Fibroblast of lung (primary cell): ENCODE results near the gene NHERF1. TPM values are rescaled to one million over a fixed set of nuclear protein-coding genes. Genes with fewer than 3 reads are reported as not detected.

ENCODE experiments used
- DNase-seq, 2 donors: peaks; one replicate each; pipeline versions ENCODE4 v3.0.0 to v3.0.0-alpha.2; 2010; ENCODE audit warnings: low read depth in 2 of 2
- H2AFZ ChIP-seq: 2 replicates; pipeline ENCODE4 v1.5.1; 2012; ENCODE audit warnings: low read length, control low read depth, inconsistent platforms
- H3K27ac ChIP-seq: 2 replicates; pipeline ENCODE4 v1.5.1; 2011; ENCODE audit warnings: low read length, control low read depth; ENCODE audit not compliant: insufficient read depth
- H3K27me3 ChIP-seq: 2 replicates; pipeline ENCODE4 v1.5.1; 2011; ENCODE audit warnings: mild to moderate bottlenecking, low read length; ENCODE audit not compliant: control insufficient read depth, insufficient read depth
- H3K36me3 ChIP-seq: 2 replicates; pipeline ENCODE4 v1.5.1; 2011; ENCODE audit warnings: low read length; ENCODE audit not compliant: control insufficient read depth, insufficient read depth
- H3K4me1 ChIP-seq: 2 replicates; pipeline ENCODE4 v1.5.1; 2011; ENCODE audit warnings: low read length; ENCODE audit not compliant: control insufficient read depth, insufficient read depth; ENCODE audit errors: extremely low read depth
- H3K4me2 ChIP-seq: 2 replicates; pipeline ENCODE4 v1.5.1; 2011; ENCODE audit warnings: low read length, control low read depth; ENCODE audit not compliant: insufficient read depth; ENCODE audit errors: extremely low read depth
- H3K4me3 ChIP-seq, 4 experiments: fragments of 200-600 bp in 1 of 4; sonication (generic) in 1 of 4; replicated peaks in 1 of 4; 2 replicates each; pipeline ENCODE4 v1.5.1; 2011 to 2016; ENCODE audit warnings: low read length in 4 of 4, low read depth in 3 of 4, mild to moderate bottlenecking in 3 of 4, control low read depth in 2 of 4, inconsistent platforms in 1 of 4, mixed read lengths in 1 of 4; ENCODE audit not compliant: insufficient read depth in 1 of 4; ENCODE audit errors: control extremely low read depth in 1 of 4
- H3K79me2 ChIP-seq: 2 replicates; pipeline ENCODE4 v1.5.1; 2012; ENCODE audit warnings: mild to moderate bottlenecking, low read length, inconsistent platforms; ENCODE audit not compliant: control insufficient read depth, insufficient read depth
- H3K9ac ChIP-seq: 2 replicates; pipeline ENCODE4 v1.5.1; 2011; ENCODE audit warnings: mild to moderate bottlenecking, low read length, control low read depth; ENCODE audit not compliant: insufficient read depth
- H3K9me3 ChIP-seq: 2 replicates; pipeline ENCODE4 v1.5.1; 2012; ENCODE audit warnings: low read depth, low read length; ENCODE audit not compliant: control insufficient read depth, insufficient read depth
- H4K20me1 ChIP-seq: 2 replicates; pipeline ENCODE4 v1.5.1; 2011; ENCODE audit warnings: low read length; ENCODE audit not compliant: control insufficient read depth, insufficient read depth; ENCODE audit errors: extremely low read depth
- EZH2 ChIP-seq: IDR thresholded peaks from 2 replicates; pipeline ENCODE4 v1.5.1; 2012; ENCODE audit warnings: low read length, control low read depth, mild to moderate bottlenecking; ENCODE audit errors: missing control alignments
- polyA plus RNA-seq, 2 donors: library from polyadenylated mRNA; depleted of rRNA in 1 of 2; stranded (reverse) in 1 of 2; unstranded in 1 of 2; fragments of >200 nt; gene quantifications; 2 replicates each; pipeline ENCODE4 v1.2.1, GENCODE V29; 2011 to 2012; ENCODE audit warnings: missing spikeins in 1 of 2
- total RNA-seq: library from RNA; depleted of rRNA; stranded (reverse); fragments of >200 nt; gene quantifications from 2 replicates; pipeline ENCODE4 v1.2.1, GENCODE V29; 2014
- TF ChIP-seq, protein P1 (sequence below), 2 donors: IDR thresholded peaks in 1 of 2; conservative IDR thresholded peaks in 1 of 2; 1 replicate in 1 of 2; 2 replicates in 1 of 2; pipeline ENCODE4 v1.5.1; 2011 to 2012; ENCODE audit warnings: low read length in 2 of 2, control low read depth in 1 of 2, inconsistent platforms in 1 of 2, low read depth in 1 of 2, mild to moderate bottlenecking in 1 of 2

Gene NHERF1
- total and polyA plus RNA-seq, 2 donors (not counting 1 experiment from before 2014, with no cell fraction given), result 10.2 to 13.9 TPM

GRCh38 chr17:74805591-74805991, 57.2 kb downstream of the NHERF1 start:
- Histone ChIP-seq H3K36me3 (peaks cover 8% of the 10 kb centered on the region), H3K27ac (no peak overlapping the region), H3K79me2 (no peaks in the 10 kb centered on the region), H3K4me1 (no peaks in the 10 kb centered on the region), H4K20me1 (no peaks in the 10 kb centered on the region), H3K4me2 (no peak overlapping the region), H3K9me3 (no peaks in the 10 kb centered on the region), H2AFZ (no peak overlapping the region), H3K4me3 (no peak overlapping the region), H3K27me3 (no peaks in the 10 kb centered on the region), H3K9ac (no peak overlapping the region)
- TF ChIP-seq, protein P1, sequence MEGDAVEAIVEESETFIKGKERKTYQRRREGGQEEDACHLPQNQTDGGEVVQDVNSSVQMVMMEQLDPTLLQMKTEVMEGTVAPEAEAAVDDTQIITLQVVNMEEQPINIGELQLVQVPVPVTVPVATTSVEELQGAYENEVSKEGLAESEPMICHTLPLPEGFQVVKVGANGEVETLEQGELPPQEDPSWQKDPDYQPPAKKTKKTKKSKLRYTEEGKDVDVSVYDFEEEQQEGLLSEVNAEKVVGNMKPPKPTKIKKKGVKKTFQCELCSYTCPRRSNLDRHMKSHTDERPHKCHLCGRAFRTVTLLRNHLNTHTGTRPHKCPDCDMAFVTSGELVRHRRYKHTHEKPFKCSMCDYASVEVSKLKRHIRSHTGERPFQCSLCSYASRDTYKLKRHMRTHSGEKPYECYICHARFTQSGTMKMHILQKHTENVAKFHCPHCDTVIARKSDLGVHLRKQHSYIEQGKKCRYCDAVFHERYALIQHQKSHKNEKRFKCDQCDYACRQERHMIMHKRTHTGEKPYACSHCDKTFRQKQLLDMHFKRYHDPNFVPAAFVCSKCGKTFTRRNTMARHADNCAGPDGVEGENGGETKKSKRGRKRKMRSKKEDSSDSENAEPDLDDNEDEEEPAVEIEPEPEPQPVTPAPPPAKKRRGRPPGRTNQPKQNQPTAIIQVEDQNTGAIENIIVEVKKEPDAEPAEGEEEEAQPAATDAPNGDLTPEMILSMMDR (conservative IDR thresholded peaks at IDR 0.05 in 1 of 2, IDR thresholded peaks at IDR 0.05 in 1 of 2; ENCODE audit: low read depth in 1 of 2, low read length in 2 of 2), result no peak
- TF ChIP-seq EZH2, result no peak
- no peak for DNase-seq

- Histone ChIP-seq H3K79me2 (no peaks in the 10 kb centered on the region), H4K20me1 (no peaks in the 10 kb centered on the region), H3K4me2 (no peak overlapping the region), H3K9me3 (no peaks in the 10 kb centered on the region), H3K36me3 (peaks cover 7% of the 10 kb centered on the region), H3K27me3 (no peaks in the 10 kb centered on the region), H3K9ac (no peak overlapping the region), H3K4me3 (no peak overlapping the region), H3K4me1 (no peaks in the 10 kb centered on the region), H2AFZ (no peak overlapping the region), H3K27ac (no peak overlapping the region)
- no peak for TF ChIP-seq EZH2
- TF ChIP-seq, protein P1 (conservative IDR thresholded peaks at IDR 0.05 in 1 of 2, IDR thresholded peaks at IDR 0.05 in 1 of 2; ENCODE audit: low read depth in 1 of 2, low read length in 2 of 2), result no peak
- DNase-seq, result no peak
Measured at GRCh38 chr17:74806334-74806733, 57.9 kb downstream of the NHERF1 start.

GRCh38 chr17:74807441-74807840, 59.0 kb downstream of the NHERF1 start:
- Histone ChIP-seq H3K36me3 (peaks cover 3% of the 10 kb centered on the region), H3K4me3 (no peak overlapping the region), H3K4me2 (no peak overlapping the region), H3K9me3 (no peaks in the 10 kb centered on the region), H3K9ac (no peak overlapping the region), H3K79me2 (no peaks in the 10 kb centered on the region), H4K20me1 (no peaks in the 10 kb centered on the region), H3K4me1 (no peaks in the 10 kb centered on the region), H3K27ac (no peak overlapping the region), H3K27me3 (no peaks in the 10 kb centered on the region), H2AFZ (no peak overlapping the region)
- no peak for DNase-seq
- TF ChIP-seq, protein P1 (conservative IDR thresholded peaks at IDR 0.05 in 1 of 2, IDR thresholded peaks at IDR 0.05 in 1 of 2; ENCODE audit: low read depth in 1 of 2, low read length in 2 of 2), result no peak
- TF ChIP-seq EZH2, result no peak
